D721Med (cell line): ENCODE data around the gene ADD2.

ENCODE experiments used
- DNase-seq: peaks from one replicate; pipeline ENCODE4 v3.0.0; 2011; ENCODE audit warnings: low spot score; ENCODE audit not compliant: insufficient read length
- FAIRE-seq: peaks from 2 replicates; lab custom pipeline; 2011; peaks lifted over from hg19 to GRCh38; lab: Jason Lieb, UNC
- TF ChIP-seq, protein P1 (sequence below): IDR thresholded peaks from 2 replicates; pipeline ENCODE4 v1.5.1; 2012; ENCODE audit warnings: mild to moderate bottlenecking, control low read depth; ENCODE audit not compliant: insufficient read depth; ENCODE audit errors: missing control alignments

Gene ADD2

DNA sequence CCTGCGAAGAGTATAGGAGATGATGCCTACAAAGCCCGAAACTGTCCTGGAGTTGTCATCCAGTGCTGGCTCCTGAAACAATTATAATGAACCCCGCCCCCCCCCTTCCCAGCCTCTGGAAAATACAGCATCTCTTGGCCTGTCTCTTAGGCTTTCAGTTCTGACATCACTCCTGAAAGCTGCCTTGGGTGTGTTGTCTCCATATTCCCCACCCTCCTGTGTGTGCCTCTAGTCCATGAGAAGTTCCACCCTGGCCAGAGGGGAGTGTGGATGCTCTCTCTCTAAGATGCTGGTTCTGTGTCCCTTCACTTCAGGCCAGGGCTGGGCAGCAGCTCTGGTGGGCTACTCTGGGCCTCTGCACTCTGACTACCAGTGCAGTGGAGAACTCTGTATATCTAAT lies 155.4 kb downstream of the ADD2 start:
- DNase-seq (no peak), FAIRE-seq (no peak)
- TF ChIP-seq, protein P1, sequence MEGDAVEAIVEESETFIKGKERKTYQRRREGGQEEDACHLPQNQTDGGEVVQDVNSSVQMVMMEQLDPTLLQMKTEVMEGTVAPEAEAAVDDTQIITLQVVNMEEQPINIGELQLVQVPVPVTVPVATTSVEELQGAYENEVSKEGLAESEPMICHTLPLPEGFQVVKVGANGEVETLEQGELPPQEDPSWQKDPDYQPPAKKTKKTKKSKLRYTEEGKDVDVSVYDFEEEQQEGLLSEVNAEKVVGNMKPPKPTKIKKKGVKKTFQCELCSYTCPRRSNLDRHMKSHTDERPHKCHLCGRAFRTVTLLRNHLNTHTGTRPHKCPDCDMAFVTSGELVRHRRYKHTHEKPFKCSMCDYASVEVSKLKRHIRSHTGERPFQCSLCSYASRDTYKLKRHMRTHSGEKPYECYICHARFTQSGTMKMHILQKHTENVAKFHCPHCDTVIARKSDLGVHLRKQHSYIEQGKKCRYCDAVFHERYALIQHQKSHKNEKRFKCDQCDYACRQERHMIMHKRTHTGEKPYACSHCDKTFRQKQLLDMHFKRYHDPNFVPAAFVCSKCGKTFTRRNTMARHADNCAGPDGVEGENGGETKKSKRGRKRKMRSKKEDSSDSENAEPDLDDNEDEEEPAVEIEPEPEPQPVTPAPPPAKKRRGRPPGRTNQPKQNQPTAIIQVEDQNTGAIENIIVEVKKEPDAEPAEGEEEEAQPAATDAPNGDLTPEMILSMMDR: no peak

DNA sequence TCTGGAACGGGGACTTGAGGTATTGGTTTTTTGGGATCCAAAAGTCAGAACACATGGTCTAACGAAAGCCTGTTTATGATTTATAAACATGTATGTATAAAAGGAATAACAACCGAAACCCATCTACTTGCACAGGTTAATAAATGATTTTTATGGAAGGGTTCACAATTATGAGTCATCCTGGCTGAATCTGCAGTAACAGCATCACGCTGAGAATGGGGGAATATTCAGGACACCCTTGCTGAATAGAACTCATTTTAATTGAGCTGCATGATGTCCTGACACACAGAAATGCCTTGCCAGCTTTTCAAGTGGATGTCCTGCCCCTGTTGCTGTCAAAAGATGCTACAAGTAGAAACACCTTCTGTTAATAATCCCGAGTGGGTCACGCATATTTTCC lies 159.6 kb downstream of the ADD2 start:
- DNase-seq (no peak), FAIRE-seq (no peak)
- TF ChIP-seq, protein P1: no peak

DNA sequence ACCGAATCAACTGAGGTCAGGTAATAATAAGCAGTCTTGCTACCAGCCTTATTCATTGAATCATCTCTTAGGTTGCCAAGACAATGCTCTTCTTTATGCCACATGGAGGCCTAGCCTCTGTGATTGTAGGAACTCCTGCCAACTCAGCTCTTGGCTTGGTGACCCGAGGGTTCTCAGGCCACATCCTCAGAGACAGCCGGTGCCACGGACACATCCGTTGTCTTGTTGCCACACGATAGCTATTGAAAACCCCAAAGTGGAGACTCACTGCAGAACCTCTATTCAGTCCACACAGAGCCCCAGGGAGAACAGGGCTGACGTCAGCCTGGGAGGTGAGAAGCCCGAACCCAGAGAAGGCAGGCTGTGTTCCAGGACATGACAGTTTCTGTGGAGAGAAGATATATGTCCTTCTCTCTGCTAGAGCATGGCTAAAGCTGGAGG lies 160.9 kb downstream of the ADD2 start:
- FAIRE-seq: no peak
- DNase-seq: no peak

More for the DNA sequence above, 160.9 kb downstream of the ADD2 start:
- TF ChIP-seq, protein P1: no peak
